Choroid plexus epithelial cell (primary cell): ENCODE data around the gene SLC6A3.

ENCODE experiments used
- DNase-seq: peaks from one replicate; pipeline ENCODE4 v3.0.0-alpha.2; 2010; ENCODE audit warnings: low read depth
- H3K4me3 ChIP-seq: 2 replicates; pipeline ENCODE4 v1.5.1; 2011; ENCODE audit warnings: low read depth, mild to moderate bottlenecking, control low read depth, low read length, moderate library complexity
- TF ChIP-seq, protein P1 (sequence below): conservative IDR thresholded peaks from 2 replicates; pipeline ENCODE4 v1.5.1; 2011; ENCODE audit warnings: low read depth, mild to moderate bottlenecking, control low read depth, inconsistent platforms, low read length, moderate library complexity

The SLC6A3 gene

DNA sequence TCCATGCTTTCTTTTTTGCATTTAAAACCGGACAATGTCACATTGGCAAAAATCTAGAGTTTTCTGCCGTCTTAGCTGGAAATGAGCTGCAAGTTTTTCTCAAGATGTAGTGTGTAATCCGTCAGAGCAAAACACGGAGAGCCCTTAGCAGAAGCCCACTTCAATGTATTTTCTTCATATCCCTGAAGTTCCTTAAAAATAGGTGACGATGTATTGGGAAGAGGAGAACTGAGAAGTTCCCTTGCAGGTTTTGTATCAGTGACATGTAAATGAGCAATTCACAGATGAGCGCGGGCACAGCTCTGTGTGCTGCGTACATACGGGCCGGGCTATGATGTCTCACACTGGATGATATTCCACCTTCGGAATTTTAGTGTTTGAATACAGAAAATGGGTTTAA, 85.5 kb downstream of the SLC6A3 start:
- H3K4me3 ChIP-seq: no peak overlapping the region
- DNase-seq: no peak
- TF ChIP-seq, protein P1, sequence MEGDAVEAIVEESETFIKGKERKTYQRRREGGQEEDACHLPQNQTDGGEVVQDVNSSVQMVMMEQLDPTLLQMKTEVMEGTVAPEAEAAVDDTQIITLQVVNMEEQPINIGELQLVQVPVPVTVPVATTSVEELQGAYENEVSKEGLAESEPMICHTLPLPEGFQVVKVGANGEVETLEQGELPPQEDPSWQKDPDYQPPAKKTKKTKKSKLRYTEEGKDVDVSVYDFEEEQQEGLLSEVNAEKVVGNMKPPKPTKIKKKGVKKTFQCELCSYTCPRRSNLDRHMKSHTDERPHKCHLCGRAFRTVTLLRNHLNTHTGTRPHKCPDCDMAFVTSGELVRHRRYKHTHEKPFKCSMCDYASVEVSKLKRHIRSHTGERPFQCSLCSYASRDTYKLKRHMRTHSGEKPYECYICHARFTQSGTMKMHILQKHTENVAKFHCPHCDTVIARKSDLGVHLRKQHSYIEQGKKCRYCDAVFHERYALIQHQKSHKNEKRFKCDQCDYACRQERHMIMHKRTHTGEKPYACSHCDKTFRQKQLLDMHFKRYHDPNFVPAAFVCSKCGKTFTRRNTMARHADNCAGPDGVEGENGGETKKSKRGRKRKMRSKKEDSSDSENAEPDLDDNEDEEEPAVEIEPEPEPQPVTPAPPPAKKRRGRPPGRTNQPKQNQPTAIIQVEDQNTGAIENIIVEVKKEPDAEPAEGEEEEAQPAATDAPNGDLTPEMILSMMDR: no peak

DNA sequence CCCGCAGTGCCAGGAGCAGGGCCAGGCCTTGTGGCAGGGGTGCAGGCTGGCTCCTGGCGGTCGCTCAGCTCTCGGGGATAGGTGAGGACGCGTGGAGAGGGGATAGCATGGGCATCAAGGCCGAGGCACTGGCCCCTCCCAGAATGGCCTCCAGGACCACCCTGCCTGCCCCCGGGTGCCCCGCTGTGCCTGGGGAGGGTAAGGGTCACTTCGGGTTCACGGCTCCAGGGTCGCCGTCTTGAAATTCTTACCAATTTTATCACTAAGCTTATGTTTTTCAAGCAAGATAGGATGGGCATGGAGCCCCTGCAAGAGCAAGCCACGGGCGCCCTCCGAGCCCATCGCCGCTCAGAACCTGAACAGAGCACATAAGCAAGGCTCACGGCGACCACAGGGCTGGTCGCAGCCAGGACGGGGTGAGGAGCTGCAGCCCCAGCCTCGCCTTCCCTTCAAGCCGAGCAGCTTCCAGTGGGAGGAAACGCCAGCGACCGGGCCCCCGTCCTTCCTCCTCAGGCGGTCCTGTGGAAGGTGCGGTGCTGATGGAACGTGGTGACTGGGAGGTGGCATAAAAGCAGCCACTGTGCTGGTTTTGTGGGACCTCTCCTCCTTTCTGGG, 86.1 kb downstream of the SLC6A3 start:
- TF ChIP-seq, protein P1: no peak
- H3K4me3 ChIP-seq: no peak overlapping the region
- no peak for DNase-seq

DNA sequence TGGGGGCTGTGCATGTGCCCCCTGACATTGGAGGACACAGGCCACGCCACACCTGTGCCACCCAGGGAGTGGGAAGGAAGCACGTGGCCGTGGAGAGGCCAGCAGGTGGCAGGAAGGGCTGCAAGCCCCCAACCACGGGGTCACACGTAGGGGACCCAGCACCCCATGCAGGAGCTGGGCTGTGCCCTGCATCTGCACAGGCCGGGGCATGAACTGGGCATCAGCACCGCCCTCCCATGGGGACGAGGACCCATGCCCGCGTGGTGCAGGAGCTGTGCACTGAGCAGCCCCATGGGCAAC, 86.6 kb downstream of the SLC6A3 start:
- DNase-seq: no peak
- TF ChIP-seq, protein P1: no peak
- H3K4me3 ChIP-seq: no peak overlapping the region

DNA sequence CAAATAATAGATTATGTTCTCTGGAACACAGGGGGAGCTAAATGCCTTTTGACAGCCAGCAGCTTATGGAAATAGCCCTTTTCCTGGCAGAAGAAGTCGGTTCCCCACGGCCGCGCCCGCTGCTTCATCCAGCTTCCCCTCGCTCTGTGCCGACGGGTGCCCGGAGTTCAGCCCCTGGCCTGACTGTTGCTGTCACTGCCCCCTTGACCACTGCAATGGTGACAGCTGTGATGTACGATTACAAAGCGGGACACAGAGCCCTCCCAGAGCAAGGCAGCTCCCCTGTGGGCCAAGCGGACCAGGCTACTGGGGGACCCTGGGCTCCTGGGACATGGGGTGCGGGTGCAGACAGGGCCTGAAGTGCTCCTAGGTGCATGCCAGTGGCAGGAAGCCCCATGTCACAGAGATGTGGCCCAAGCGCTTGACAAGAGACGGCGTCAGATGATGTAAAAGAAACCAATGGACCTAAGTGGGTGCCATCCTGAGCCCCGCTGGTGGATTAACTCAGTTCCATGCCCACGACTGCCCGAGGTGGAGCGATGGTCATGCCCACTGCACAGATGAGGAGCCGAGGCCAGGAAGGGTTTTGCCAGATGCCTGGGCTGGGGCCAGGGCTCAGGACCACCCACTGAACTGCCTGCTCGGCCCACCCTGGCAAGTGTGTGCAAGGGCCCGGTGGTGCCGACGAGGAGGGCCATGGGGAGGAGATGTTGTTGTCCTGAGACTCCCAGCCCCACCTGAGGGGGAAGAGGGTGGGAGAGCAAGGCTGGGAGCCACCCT, 87.1 kb downstream of the SLC6A3 start:
- TF ChIP-seq, protein P1: no peak
- DNase-seq: no peak
- H3K4me3 ChIP-seq: no peak overlapping the region

DNA sequence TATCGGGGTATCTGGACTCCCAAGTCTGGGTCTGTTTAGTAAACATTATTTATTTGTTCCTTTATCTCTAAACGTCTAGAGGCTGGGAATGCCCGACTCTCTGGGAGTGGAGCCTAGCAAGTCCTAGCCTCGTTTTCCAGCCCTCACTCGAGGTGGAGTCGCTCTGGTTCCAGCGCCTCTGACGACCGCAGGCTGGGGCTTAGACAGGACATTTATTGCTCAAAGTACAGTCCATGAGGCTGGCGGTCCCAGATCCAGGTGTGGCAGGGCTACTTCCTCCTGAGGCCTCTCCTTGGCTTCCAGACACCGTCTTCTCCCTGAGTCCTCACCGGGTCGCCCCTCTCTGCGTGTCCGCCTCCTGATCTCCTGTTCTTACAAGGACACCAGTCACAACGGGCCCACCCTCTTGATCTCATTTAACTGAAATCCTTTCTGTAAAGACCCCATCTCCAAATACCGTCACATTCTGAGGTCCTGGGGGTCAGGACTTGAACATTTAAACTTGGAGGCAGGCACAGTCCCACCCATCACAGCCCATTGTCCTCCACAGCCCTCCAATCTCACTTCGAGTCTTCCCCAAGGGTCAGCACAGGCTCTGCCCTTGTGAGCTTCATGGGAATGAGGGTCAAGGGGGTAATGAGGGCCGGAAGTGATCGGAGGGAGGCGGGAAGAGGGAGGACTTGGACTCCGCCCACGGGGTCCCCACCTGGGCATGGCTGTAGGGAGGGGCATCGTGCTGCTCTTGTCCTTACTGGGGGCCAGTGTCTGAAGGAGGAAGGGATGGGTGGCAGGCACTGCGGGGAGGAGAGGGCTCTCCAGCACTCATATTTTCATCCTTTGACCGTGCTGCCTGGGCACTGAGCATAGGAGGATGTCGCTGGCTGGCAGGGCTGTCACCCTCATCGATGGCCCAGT, 88.1 kb downstream of the SLC6A3 start:
- TF ChIP-seq, protein P1: no peak
- H3K4me3 ChIP-seq: no peak overlapping the region
- no peak for DNase-seq

DNA sequence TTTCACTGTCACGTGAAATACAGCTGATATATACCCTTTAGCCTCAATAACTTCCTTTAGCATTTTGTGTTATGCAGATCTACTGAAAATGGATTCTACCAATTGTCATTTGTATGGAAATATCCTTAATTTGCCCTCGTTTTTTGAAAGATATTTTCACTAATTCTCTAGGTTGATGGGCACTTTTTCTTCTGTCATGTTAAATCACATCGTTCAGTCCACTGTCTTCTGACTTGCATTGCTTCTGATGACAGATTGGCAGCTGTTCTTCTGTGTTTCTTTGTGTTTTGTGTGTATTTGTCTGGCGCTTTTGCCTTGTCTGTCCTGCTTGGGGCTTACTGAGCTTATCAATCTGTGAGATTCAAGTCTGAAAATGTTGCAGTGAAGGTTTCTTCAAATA, 90.7 kb downstream of the SLC6A3 start:
- no peak for DNase-seq
- no peak overlapping the region for H3K4me3 ChIP-seq
- TF ChIP-seq, protein P1: no peak
